HG02970 (cell line): ENCODE data around the gene ATP4B.

Experiments used
- ATAC-seq: cut with Tn5 transposase; IDR thresholded peaks from one replicate; pipeline ENCODE4 v1.9.1; 2021; ENCODE audit warnings: mild to moderate bottlenecking, moderate library complexity, moderate number of reproducible peaks; ENCODE audit not compliant: unreplicated experiment, low FRiP score

Gene ATP4B

GRCh38 chr13:113657851-113658741, at the start of gene ATP4B:
ATP4B (minus strand) TSS chr13:113658198; CDS start chr13:113658144, 54 bp downstream.
- no peak for ATAC-seq

DNA sequence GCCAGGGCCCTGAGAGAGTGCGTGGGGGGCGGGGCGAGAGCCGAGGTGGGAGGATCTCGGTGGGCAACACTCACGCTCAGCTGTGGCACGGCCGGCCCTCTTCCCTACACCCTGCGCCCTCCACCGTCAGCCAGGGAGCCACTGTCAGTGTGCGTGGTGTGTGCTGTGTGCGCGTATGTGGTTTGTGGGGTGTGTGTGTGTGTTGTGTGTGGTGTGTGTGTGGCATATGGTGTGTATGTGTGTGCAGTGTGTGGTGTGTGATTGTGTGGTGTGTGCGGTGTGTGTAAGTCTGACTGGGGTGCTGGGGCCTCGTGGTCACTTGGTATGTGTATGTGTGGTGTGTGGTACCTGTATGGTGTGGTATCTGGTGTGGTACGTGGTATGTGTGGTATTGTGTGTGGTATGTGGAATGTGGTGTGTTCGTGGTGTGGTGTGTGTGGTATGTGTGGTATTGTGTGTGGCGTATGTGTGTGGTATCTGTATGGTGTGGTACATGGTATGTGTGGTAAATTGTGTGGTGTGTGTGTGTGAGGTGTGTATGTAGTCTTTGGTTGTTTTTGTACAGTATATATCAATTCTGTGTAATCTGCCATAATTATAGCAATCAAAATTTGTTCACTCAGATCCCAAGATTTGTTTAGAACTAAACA, 14.1 kb upstream of the ATP4B start:
- ATAC-seq: no peak

DNA sequence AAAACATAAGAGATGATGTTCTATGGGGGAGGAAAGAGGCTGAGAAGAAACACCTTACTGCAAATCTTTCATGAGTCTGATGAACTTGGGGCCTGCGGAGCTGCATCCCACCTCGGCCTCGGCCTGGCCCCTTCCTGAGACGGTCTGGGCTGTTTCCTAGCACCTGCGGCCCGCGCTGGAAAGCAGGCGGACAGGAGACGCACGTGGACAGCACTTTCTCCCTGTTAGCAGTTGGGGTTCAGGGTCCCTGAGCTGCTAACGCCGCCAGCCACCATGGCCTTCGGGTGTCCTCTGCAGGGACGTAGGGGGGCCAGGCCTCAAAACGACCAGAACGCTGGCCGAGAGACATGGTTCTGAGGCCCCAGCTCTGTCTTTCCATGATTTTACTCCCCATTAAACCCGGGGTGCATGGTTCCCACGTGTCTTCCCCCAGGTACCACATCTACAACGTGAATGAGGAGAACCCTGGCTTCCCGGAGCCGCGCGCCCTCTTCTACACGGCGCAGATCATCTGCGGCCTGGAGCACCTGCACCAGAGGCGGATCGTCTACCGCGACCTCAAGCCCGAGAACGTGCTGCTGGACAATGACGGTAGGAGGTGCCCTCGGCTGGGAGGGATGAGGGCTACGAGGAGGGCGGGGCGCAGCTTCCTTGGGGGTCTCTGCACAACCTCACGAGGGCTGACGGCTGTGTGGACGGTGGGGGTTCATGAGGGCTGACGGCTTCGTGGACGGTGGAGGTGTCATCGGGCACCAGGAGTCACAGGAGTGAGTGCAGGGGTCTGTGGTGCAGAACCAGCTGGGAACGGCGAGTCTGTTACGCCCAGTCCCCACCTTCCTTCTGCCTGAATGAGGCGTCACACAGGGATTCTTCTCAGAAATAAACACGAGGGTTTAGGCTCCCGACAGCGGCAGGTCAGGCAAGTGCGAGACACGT, 13.3 kb upstream of the ATP4B start:
- ATAC-seq: no peak

- ATAC-seq: no peak
Observed at GRCh38 chr13:113670541-113670940, 12.5 kb upstream of the ATP4B start.

DNA sequence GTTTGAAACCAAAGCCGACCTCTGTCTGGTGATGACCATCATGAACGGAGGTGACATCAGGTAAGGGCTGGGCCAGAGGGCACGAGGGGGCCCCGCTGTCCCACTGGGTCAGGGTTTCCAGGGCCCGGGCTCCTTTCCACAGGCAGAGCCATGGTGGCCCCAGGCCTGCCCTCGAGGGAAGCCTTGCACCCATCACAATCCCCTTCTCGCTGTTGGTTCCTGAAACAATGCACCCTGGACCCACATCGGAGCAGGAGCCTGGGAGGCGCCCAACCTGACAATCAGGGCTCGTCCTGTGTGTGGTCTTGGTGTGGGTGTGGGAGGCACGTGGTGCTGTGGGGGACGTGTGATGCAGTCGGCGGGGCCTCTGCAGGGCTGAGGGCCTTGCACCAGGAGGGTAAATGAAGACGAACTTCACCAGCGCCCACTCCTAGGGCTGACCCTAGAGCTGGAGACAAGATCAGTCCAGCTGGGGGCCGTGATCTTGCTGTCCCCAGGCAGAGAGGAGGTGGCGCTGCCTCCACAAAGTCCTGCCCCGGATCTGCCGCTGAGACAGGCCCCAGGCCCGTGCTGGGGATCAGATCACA, 11.8 kb upstream of the ATP4B start:
- no peak for ATAC-seq

GRCh38 chr13:113669231-113669754, 11.3 kb upstream of the ATP4B start:
- no peak for ATAC-seq

GRCh38 chr13:113668491-113668971, 10.5 kb upstream of the ATP4B start:
- no peak for ATAC-seq

DNA sequence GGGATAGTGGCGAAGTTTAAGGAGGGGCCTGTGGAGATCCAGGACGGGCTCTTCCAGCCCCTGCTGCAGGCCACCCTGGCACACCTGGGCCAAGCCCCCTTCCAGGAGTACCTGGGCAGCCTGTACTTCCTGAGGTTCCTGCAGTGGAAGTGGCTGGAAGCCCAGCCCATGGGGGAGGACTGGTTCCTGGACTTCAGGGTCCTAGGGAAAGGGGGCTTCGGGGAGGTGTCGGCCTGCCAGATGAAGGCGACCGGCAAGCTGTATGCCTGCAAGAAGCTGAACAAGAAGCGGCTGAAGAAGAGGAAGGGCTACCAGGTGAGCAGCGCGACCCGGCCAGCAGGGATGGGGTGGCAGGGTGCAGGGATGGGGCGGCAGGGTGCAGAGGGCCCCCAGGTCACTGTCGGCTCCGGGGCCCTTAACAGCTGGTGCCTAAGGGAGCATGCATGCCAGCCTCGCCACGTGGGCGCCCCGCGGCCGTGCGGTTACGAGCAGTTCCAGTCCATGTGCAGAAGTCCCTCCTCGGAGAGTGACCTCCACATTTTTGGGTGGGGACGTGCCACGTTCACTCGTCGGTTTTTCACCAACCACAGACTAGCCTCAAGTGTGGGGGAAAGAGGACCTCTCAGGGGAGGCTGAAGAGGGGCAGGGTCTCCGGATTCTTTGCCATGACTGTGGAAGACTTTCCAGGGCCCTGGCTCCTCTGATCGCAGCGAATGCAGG, 9.9 kb upstream of the ATP4B start:
- ATAC-seq: no peak

DNA sequence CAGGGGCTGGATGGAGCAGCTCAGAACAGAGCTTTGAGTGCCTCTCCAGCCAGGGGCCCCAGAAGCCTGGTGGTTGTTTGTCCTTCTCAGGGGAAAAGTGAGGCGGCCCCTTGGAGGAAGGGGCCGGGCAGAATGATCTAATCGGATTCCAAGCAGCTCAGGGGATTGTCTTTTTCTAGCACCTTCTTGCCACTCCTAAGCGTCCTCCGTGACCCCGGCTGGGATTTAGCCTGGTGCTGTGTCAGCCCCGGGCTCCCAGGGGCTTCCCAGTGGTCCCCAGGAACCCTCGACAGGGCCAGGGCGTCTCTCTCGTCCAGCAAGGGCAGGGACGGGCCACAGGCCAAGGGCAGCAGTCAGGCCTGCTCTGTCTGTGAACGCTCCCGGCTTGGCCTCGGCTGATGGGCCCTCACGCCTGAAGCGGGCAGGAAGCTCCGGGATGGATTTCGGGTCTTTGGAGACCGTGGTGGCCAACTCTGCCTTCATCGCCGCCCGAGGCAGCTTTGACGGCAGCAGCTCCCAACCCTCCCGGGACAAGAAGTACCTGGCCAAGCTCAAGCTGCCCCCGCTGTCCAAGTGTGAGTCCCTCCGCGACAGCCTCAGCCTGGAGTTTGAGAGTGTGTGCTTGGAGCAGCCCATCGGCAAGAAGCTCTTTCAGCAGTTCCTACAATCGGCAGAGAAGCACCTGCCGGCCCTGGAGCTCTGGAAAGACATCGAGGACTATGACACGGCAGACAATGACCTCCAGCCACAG, 9.1 kb upstream of the ATP4B start, which contains the start of gene GRK1:
TSS of gene GRK1 (plus strand) at position 269 of the 751 bp plus-strand sequence. CDS start at position 437, 168 bp downstream.
- ATAC-seq: no peak

GRCh38 chr13:113666329-113666670, 8.3 kb upstream of the ATP4B start:
- ATAC-seq: no peak

GRCh38 chr13:113665597-113666328, 7.8 kb upstream of the ATP4B start:
- ATAC-seq: no peak

DNA sequence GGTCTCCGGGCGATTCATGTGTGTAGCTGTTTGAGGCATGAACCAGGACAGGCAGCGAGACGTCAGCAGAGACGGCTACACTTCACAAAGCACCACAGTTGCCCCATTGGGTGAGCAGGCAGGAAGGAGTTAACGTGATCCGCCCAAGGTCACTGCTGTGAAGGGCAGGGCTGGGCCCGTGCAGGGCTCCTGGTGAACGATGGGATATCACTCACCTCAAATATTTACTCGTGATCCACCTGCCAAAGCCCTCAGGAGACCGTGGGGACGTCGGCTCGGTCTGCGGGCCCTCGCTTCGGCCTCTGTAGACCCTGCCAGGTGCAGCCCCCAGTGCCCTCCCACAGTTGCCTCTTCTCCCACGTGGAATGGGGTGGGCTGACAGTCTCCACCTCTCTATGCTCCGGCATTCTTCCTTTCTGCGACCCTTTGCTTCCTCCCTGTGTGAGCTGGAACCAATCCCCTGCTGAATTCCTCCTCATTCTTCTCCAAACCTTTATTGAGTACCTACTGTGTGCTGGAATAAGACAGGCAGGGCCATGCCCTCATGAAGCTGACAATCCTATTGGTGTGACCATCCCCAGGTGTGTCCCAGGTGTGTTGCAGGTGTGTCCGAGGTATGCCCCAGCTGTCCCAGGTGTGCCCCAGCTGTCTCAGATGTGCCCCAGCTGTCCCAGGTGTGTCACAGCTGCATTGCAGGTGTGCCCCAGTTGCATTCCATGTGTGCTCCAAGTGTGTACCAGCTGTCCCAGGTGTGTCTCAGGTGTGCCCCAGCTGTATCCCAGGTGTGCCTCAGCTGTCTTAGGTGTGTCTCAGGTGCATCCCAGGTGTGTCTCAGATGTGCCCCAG, 7.0 kb upstream of the ATP4B start:
- no peak for ATAC-seq

GRCh38 chr13:113663934-113664333, 5.9 kb upstream of the ATP4B start:
- ATAC-seq: no peak

- no peak for ATAC-seq
Observed at GRCh38 chr13:113661509-113661908, 3.5 kb upstream of the ATP4B start.

DNA sequence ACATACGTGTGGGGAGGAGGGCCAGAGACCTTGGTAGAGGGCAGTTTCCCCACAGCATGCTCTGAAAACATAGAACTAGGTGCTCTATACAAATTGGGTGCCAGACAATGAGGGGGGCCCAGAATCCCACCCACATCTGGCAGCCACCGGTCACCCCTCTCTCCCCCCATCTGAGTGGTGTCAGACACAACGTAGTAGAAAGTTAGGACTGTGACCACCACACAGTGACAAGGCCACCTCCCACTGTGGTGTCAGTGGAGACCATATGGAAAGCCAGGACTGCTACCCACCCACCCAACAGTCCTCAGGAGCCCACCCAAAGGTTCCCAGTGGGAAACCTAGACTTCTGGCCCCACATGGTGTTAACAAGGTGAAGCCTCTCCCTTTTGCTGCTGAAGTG, 2.1 kb upstream of the ATP4B start:
- ATAC-seq: no peak

DNA sequence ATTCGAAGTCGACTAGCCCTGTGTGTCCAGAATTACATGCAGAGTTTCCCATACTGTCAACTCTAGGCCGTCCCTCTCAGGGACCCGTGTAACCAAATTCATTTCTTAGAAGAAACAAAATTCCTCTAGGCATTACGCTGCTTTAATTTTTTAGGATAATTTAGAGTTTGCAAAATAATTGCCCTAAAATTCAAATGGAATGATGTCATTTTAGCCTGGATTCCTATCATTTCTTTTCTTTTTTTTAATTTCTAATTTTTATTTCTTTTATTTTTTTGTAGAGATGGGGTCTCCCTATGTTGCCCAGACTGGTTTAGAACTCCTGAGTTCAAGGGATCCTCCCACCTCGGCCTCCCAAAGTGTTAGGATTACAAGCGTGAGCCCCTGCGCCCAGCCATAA, 1.3 kb upstream of the ATP4B start:
- no peak for ATAC-seq

- no peak for ATAC-seq
Observed at GRCh38 chr13:113658836-113659235, 838 bp upstream of the ATP4B start.
